Common myeloid progenitor, CD34-positive (primary cell): ENCODE measurements around the gene MUL1.
"Not testable (repeated sequence)": the region's sequence is repeated elsewhere in the genome, so short reads cannot be mapped to it uniquely, and the experiment has no call there.

Source experiments
- CTCF ChIA-PET: fragments of 350-600 bp; sonication (Branson Sonifier 250); formaldehyde crosslinking; loops from one replicate; lab custom pipeline; 2021; ENCODE audit warnings: antibody characterized with exemption; lab: Charles Lee
- POLR2A ChIA-PET: fragments of 350-600 bp; sonication (Branson Sonifier 250); formaldehyde crosslinking; loops from one replicate; lab custom pipeline; 2021; ENCODE audit warnings: antibody characterized with exemption; lab: Charles Lee
- DNase-seq, 3 donors: peaks; one replicate each; pipeline versions ENCODE4 v3.0.0 to v3.0.0-alpha.2; 2013
- H3K27ac ChIP-seq, 2 experiments: 1 replicate in 1 of 2; 2 replicates in 1 of 2; pipeline ENCODE4 v1.7.0; 2013; ENCODE audit warnings: inconsistent platforms in 2 of 2, low read length in 2 of 2, mild to moderate bottlenecking in 2 of 2, low read depth in 1 of 2, moderate library complexity in 1 of 2; ENCODE audit not compliant: severe bottlenecking in 2 of 2, insufficient read depth in 1 of 2, poor library complexity in 1 of 2
- H3K27me3 ChIP-seq, 5 experiments: replicated peaks in 2 of 5; 1 replicate in 3 of 5; 2 replicates in 2 of 5; pipeline versions ENCODE4 v1.6.1 to v1.7.0; 2013; ENCODE audit warnings: low read length in 4 of 5, mild to moderate bottlenecking in 2 of 5, moderate library complexity in 2 of 5, inconsistent platforms in 1 of 5; ENCODE audit not compliant: insufficient read depth in 5 of 5, control insufficient read depth in 4 of 5
- H3K36me3 ChIP-seq, 4 experiments: 1 replicate in 2 of 4; 2 replicates in 2 of 4; pipeline versions ENCODE4 v1.6.1 to v1.7.0; 2013; ENCODE audit warnings: low read length in 3 of 4, control low read depth in 1 of 4, mild to moderate bottlenecking in 1 of 4; ENCODE audit not compliant: control insufficient read depth in 4 of 4, insufficient read depth in 4 of 4
- H3K4me1 ChIP-seq, 4 experiments: 1 replicate in 3 of 4; 2 replicates in 1 of 4; pipeline versions ENCODE4 v1.6.1 to v1.7.1; 2013; ENCODE audit warnings: low read length in 3 of 4, mild to moderate bottlenecking in 3 of 4, control low read depth in 1 of 4, inconsistent platforms in 1 of 4, moderate library complexity in 1 of 4; ENCODE audit not compliant: control insufficient read depth in 4 of 4, insufficient read depth in 4 of 4; ENCODE audit errors: control extremely low read depth in 1 of 4
- H3K4me3 ChIP-seq, 7 experiments: 1 replicate in 4 of 7; 2 replicates in 3 of 7; pipeline versions ENCODE4 v1.5.1 to v1.7.0; 2013; ENCODE audit warnings: mild to moderate bottlenecking in 7 of 7, low read length in 6 of 7, moderate library complexity in 6 of 7, inconsistent platforms in 2 of 7, low read depth in 2 of 7, control low read depth in 1 of 7; ENCODE audit not compliant: insufficient read depth in 4 of 7, control insufficient read depth in 1 of 7; ENCODE audit errors: extremely low read depth in 1 of 7
- H3K9me3 ChIP-seq, 5 experiments: 1 replicate in 4 of 5; 2 replicates in 1 of 5; pipeline versions ENCODE4 v1.6.1 to v1.7.1; 2013; ENCODE audit warnings: low read length in 4 of 5, mild to moderate bottlenecking in 2 of 5, inconsistent platforms in 1 of 5, low read depth in 1 of 5, moderate library complexity in 1 of 5; ENCODE audit not compliant: control insufficient read depth in 4 of 5, insufficient read depth in 2 of 5; ENCODE audit errors: control extremely low read depth in 1 of 5
- WGBS: methylation state at CpG from one replicate; pipeline ENCODE4 v1.1.5; 2013; ENCODE audit not compliant: insufficient coverage; 5-methylcytosine and 5-hydroxymethylcytosine counted together

The MUL1 gene

GRCh38 chr1:20498116-20498515 is 9.8 kb downstream of the MUL1 start:
- Histone ChIP-seq H3K36me3 (peaks cover 13 to 50% (median 40%) of the 10 kb centered on the region in 4 experiments), H3K27ac (no peak overlapping the region), H3K4me3 (no peak overlapping the region), H3K9me3 (no peaks in the 10 kb centered on the region), H3K4me1 (peaks cover 0 to 5% (median 4%) of the 10 kb centered on the region in 4 experiments), H3K27me3 (peaks cover 0 to 4% (median 2%) of the 10 kb centered on the region in 5 experiments)
- POLR2A ChIA-PET = interaction anchor here (0.6 kb wide), 1 partner anchor 110 kb away, joined by 3 read pairs; no protein-coding TSS in a partner anchor
- CTCF ChIA-PET = no interaction called here
- 98% methylated on average over 7 of the region's 7 CpGs for WGBS
- no peak for DNase-seq

- ChIA-PET CTCF (no interaction called here), POLR2A (no interaction called here)
- peaks cover 0 to 9% (median 5%) of the 10 kb centered on the region in 5 experiments for H3K27me3 ChIP-seq
- H3K9me3 ChIP-seq = no peaks in the 10 kb centered on the region
- H3K4me1 ChIP-seq = peaks cover 0 to 5% (median 4%) of the 10 kb centered on the region in 4 experiments
- H3K4me3 ChIP-seq = no peak overlapping the region
- peaks cover 13 to 47% (median 38%) of the 10 kb centered on the region in 4 experiments for H3K36me3 ChIP-seq
- 78% methylated on average over 5 of the region's 6 CpGs for WGBS
- no peak overlapping the region for H3K27ac ChIP-seq
- DNase-seq = no peak
Measured at GRCh38 chr1:20497506-20497905, 10.4 kb downstream of the MUL1 start.

GRCh38 chr1:20496725-20497383 is 11.1 kb downstream of the MUL1 start:
- H3K4me3 ChIP-seq, H3K4me1 ChIP-seq, POLR2A ChIA-PET, CTCF ChIA-PET, H3K27ac ChIP-seq, DNase-seq, H3K9me3 ChIP-seq: not testable (repeated sequence)
- WGBS = 87% methylated on average over 7 of the region's 12 CpGs
- Histone ChIP-seq H3K27me3 (peaks cover 0 to 15% (median 5%) of the 10 kb centered on the region in 5 experiments), H3K36me3 (peaks cover 12 to 41% (median 35%) of the 10 kb centered on the region in 4 experiments)

- H3K4me1 ChIP-seq = peaks cover 0 to 5% (median 4%) of the 10 kb centered on the region in 4 experiments
- H3K27me3 ChIP-seq = peaks cover 0 to 21% (median 7%) of the 10 kb centered on the region in 5 experiments
- no peaks in the 10 kb centered on the region for H3K9me3 ChIP-seq
- ChIA-PET CTCF (interaction anchor here (1.8 kb wide), 1 partner anchor 286 kb away, joined by 3 read pairs; no protein-coding TSS in a partner anchor), POLR2A (no interaction called here)
- WGBS = 93% methylated on average over 5 of the region's 8 CpGs
- no peak for DNase-seq
- no peak overlapping the region for H3K27ac ChIP-seq
- H3K36me3 ChIP-seq = peaks cover 6 to 35% (median 29%) of the 10 kb centered on the region in 4 experiments
- no peak overlapping the region for H3K4me3 ChIP-seq
Measured at GRCh38 chr1:20496241-20496661, 11.7 kb downstream of the MUL1 start.

GRCh38 chr1:20495661-20496060 is 12.3 kb downstream of the MUL1 start:
- peaks cover 0 to 27% (median 7%) of the 10 kb centered on the region in 5 experiments for H3K27me3 ChIP-seq
- ChIA-PET CTCF (interaction anchor here (1.2 to 1.8 kb wide), 2 partner anchors 285 to 394 kb away, joined by 3 read pairs; no protein-coding TSS in a partner anchor), POLR2A (no interaction called here)
- DNase-seq = no peak
- peaks cover 3 to 29% (median 23%) of the 10 kb centered on the region in 4 experiments for H3K36me3 ChIP-seq
- 100% methylated on average over 1 of the region's 1 CpG for WGBS
- no peaks in the 10 kb centered on the region for H3K9me3 ChIP-seq
- no peak overlapping the region for H3K4me3 ChIP-seq
- H3K4me1 ChIP-seq = peaks cover 0 to 5% (median 4%) of the 10 kb centered on the region in 4 experiments
- no peak overlapping the region for H3K27ac ChIP-seq

- Histone ChIP-seq H3K4me3 (no peak overlapping the region), H3K9me3 (no peaks in the 10 kb centered on the region), H3K36me3 (peaks cover 3 to 20% (median 15%) of the 10 kb centered on the region in 4 experiments), H3K27me3 (peaks cover under 1 to 36% (median 9%) of the 10 kb centered on the region in 5 experiments), H3K27ac (no peak overlapping the region), H3K4me1 (peaks cover 0 to 5% (median 4%) of the 10 kb centered on the region in 4 experiments)
- ChIA-PET POLR2A (interaction anchor here (0.8 kb wide), 1 partner anchor 13 kb away, joined by 3 read pairs; the partner anchor contains the start of gene MUL1), CTCF (interaction anchor here (1.0 to 2.3 kb wide), 10 partner anchors 8 to 574 kb away, joined by 3 to 8 read pairs (median 3); no protein-coding TSS in a partner anchor)
- 76% methylated on average over 5 of the region's 5 CpGs for WGBS
- DNase-seq = no peak
Measured at GRCh38 chr1:20494609-20495311, 13.2 kb downstream of the MUL1 start.
